ENCODE results near the gene FXYD4.
A peak's percentile ranks its signal among the peaks of the same experiment; 100 is the strongest.

FXYD4 gene

DNA sequence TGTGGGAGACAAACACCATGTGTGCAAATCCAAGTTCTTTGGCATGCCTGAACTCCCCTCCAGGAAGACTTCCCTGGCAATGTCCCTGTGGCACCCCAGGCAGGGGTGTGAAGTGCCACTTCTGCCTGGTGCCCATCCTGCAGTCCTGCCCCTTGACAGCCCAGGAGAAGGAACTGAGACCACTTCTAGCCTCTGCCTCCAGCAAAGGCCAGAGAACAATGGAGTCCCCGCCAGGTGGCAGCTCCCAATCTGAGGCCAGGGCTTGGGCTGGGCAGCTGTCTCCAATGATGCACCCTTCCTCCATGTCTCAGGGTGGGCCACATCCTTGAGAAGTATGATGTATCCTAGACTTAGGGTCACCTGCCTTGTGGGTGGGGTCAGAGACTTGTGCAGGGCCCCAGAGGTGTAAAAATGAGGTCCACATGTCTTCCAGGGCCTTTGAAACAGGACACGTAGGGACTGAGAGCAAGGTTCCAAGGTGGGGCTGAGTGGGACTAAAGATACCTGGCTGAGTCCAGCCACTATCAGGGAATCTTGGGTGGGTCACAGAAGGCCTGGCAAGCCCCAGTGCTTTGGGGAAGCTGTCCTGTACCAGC is 5.5 kb downstream of the FXYD4 start:
- no peak overlapping the region for H3K4me3 ChIP-seq
- TF ChIP-seq FOXP2 (optimal IDR thresholded peaks at IDR 0.05; ENCODE audit: control extremely low read depth, extremely low read length, insufficient read depth) (no peak), POLR2AphosphoS5 (IDR thresholded peaks at IDR 0.05; ENCODE audit: borderline replicate concordance, low read depth, low read length) (no peak), EZH2 (IDR thresholded peaks at IDR 0.05) (no peak)
- H3K36me3 ChIP-seq (ENCODE audit: insufficient read depth, low read length): no peaks in the 10 kb centered on the region
- DNase-seq (ENCODE audit: low read depth, low spot score): no peak
- H3K27ac ChIP-seq: no peak overlapping the region
- no peak overlapping the region for H3K9ac ChIP-seq (ENCODE audit: insufficient read length)
- H3K9me3 ChIP-seq (ENCODE audit: low read depth, low read length): no peaks in the 10 kb centered on the region

DNA sequence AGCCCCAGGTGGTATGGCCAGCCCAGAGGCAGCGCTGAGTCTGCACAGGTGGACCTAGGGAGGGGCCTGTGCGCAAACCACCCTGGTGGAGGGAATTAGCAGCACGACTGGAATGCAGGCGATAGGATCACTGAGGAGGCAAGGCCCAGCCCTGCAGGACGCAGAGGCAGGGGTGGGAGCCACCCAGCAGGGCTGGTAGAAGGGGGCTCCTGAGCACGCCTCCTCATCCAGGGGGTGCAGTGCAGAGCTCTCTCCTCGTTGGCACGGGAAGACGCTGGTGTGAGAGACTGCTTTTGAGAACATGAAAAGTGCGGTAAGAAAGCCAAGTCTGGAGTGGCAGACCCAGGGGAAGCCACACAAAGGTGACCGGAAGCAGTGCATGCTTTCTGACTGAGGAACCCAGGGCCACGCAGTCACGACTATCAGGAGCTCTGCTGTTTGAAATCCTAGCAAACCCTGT is 6.0 kb downstream of the FXYD4 start:
- H3K36me3 ChIP-seq (ENCODE audit: insufficient read depth, low read length): no peaks in the 10 kb centered on the region
- H3K9me3 ChIP-seq (ENCODE audit: low read depth, low read length): no peaks in the 10 kb centered on the region
- no peak overlapping the region for H3K9ac ChIP-seq (ENCODE audit: insufficient read length)
- no peak overlapping the region for H3K27ac ChIP-seq
- H3K4me3 ChIP-seq: no peak overlapping the region
- no peak for DNase-seq (ENCODE audit: low read depth, low spot score)
- TF ChIP-seq POLR2AphosphoS5 (IDR thresholded peaks at IDR 0.05; ENCODE audit: borderline replicate concordance, low read depth, low read length): no peak
- TF ChIP-seq FOXP2 (optimal IDR thresholded peaks at IDR 0.05; ENCODE audit: control extremely low read depth, extremely low read length, insufficient read depth): no peak
- no peak for TF ChIP-seq EZH2 (IDR thresholded peaks at IDR 0.05)

GRCh38 chr10:43380610-43381222 is 9.3 kb downstream of the FXYD4 start:
- H3K9ac ChIP-seq (ENCODE audit: insufficient read length): no peak overlapping the region
- TF ChIP-seq POLR2AphosphoS5 (IDR thresholded peaks at IDR 0.05; ENCODE audit: borderline replicate concordance, low read depth, low read length): no peak
- TF ChIP-seq EZH2 (IDR thresholded peaks at IDR 0.05): no peak
- TF ChIP-seq FOXP2 (optimal IDR thresholded peaks at IDR 0.05; ENCODE audit: control extremely low read depth, extremely low read length, insufficient read depth): no peak
- H3K36me3 ChIP-seq (ENCODE audit: insufficient read depth, low read length): no peaks in the 10 kb centered on the region
- H3K9me3 ChIP-seq (ENCODE audit: low read depth, low read length): no peaks in the 10 kb centered on the region
- no peak for DNase-seq (ENCODE audit: low read depth, low spot score)
- H3K4me3 ChIP-seq: no peak overlapping the region
- H3K27ac ChIP-seq: peak overlapping the region; percentile 31; the same call in 1 of the 2 replicates

DNA sequence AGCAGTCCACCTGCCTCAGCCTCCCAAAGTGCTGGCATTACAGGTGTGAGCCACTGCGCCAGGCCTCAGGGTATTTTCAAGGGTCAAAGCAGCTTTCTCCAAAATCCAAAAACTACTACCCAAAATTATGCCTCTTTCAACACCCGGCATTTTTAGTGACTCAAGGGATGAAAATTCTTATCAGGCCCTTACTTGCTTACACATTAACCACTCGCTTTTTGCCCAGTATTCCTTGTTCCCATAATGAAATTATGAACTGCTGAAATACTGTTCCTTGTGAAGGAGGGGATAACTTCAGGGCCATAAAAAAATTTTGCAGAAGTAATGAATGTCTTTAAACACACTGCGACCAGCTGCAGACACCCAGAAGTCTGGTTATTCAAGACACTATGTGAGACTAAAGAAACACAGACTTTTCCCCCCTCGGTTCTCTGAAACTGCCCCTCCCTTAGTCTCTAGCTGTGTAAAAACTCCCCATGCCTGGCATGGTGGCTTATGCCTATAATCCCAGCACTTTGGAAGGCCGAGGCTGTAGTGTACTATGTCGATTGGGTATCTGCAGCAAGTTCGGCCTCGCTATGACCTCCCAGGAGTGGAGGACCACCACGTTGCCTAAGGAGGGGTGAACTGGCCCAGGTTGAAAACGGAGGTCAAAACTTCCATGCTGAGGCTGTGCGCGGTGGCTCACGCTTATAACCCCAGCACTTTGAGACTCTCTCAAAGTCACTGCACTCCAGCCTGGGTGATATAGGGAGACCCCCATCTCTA is 12.0 kb downstream of the FXYD4 start:
- no peak overlapping the region for H3K4me3 ChIP-seq

DNA sequence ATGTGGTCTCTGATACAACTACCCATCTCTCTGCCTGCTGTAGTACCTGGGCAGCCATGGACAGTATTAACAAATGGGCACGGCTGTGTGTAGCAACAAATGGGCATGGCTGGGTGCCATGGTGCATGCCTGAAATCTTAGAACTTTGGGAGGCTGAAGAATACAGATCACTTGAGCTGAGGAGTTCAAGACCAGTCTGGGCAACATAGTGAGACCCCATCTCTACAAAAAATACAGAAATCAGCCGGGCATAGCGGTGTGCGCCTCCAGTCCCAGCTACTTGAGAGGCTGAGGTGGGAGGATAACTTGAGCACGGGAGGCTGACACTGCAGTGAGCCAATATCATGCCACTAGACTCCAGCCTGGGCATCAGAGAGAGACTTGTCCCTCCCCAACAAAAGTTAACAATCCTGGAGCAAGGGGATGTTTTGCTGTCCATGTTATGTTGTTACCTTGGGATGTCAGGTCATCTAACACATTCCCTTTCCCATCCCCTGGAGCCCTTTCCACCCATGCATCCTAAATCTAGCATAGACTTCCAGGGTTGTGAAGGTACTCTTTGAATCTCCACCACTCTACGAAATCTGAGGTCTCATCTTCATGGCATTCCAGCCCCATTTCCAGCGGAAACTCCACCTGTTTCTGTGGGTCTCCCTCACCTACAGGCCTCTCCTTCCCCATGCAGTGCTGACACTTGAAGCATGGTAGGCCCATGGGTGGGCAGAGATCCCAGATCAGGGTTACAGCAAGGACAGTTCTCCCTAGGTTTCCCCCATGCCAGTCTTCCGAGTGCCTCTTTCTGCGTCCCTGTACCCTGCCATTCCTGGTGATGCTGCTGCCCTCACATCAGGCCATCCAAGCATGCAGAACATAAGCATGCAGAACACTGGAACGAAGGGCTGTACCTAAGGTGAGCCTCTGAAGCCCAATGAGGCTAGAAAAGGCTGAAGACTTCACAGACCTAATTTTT is 13.1 kb downstream of the FXYD4 start:
- H3K36me3 ChIP-seq (ENCODE audit: insufficient read depth, low read length): peaks cover 36% of the 10 kb centered on the region
- H3K9me3 ChIP-seq (ENCODE audit: low read depth, low read length): no peaks in the 10 kb centered on the region
- H3K4me3 ChIP-seq: no peak overlapping the region
- H3K27ac ChIP-seq: no peak overlapping the region
- DNase-seq (ENCODE audit: low read depth, low spot score): no peak
- H3K9ac ChIP-seq (ENCODE audit: insufficient read length): no peak overlapping the region
- no peak for TF ChIP-seq EZH2 (IDR thresholded peaks at IDR 0.05)
- TF ChIP-seq POLR2AphosphoS5 (IDR thresholded peaks at IDR 0.05; ENCODE audit: borderline replicate concordance, low read depth, low read length): peak; percentile 38; the same call in 1 of the 2 replicates

More for the DNA sequence above, 12.0 kb downstream of the FXYD4 start:
- peaks cover 25% of the 10 kb centered on the region for H3K36me3 ChIP-seq (ENCODE audit: insufficient read depth, low read length)
- 0 out of 2 replicates have a peak, but pooled peaks have one; percentile 4 for TF ChIP-seq POLR2AphosphoS5 (IDR thresholded peaks at IDR 0.05; ENCODE audit: borderline replicate concordance, low read depth, low read length)
- TF ChIP-seq EZH2 (IDR thresholded peaks at IDR 0.05): no peak
- TF ChIP-seq FOXP2 (optimal IDR thresholded peaks at IDR 0.05; ENCODE audit: control extremely low read depth, extremely low read length, insufficient read depth): no peak
- H3K9me3 ChIP-seq (ENCODE audit: low read depth, low read length): no peaks in the 10 kb centered on the region
- DNase-seq (ENCODE audit: low read depth, low spot score): no peak
- H3K27ac ChIP-seq: no peak overlapping the region
- H3K9ac ChIP-seq (ENCODE audit: insufficient read length): no peak overlapping the region

DNA sequence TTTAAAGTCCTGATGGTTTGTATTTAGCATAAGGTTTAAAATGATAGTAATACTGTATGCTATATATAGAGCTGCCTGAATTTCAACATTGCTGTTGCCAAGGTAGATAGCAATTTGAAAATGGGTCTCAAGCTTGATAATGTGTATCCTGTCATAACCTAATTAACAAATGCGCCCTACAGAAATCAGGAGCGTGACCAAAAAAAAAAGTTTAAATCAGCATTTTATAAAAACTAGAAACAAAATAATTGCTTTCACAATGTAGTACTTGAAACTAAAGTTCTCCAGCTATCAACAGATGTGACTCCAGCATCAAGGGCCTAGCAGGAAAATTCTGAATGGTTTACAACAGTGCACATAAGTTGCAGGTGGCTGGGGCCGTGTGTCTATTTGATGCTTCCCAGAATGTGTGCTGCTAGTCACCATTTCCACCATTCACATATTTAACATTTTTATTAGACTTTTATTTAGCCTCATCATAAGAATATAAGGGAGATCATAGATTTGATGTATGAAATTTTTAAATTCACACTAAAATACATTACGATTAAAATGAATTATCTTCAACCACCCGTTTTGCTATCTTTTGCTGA is 14.1 kb downstream of the FXYD4 start:
- Histone ChIP-seq H3K36me3 (ENCODE audit: insufficient read depth, low read length) (peaks cover 45% of the 10 kb centered on the region), H3K27ac (peak overlapping the region; percentile 42; the same call in 1 of the 2 replicates)
- no peak for TF ChIP-seq POLR2AphosphoS5 (IDR thresholded peaks at IDR 0.05; ENCODE audit: borderline replicate concordance, low read depth, low read length)
- no peak for TF ChIP-seq FOXP2 (optimal IDR thresholded peaks at IDR 0.05; ENCODE audit: control extremely low read depth, extremely low read length, insufficient read depth)
- no peak for TF ChIP-seq EZH2 (IDR thresholded peaks at IDR 0.05)

GRCh38 chr10:43386549-43386948 is 15.1 kb downstream of the FXYD4 start:
- TF ChIP-seq EZH2 (IDR thresholded peaks at IDR 0.05) (no peak), POLR2AphosphoS5 (IDR thresholded peaks at IDR 0.05; ENCODE audit: borderline replicate concordance, low read depth, low read length) (no peak), FOXP2 (optimal IDR thresholded peaks at IDR 0.05; ENCODE audit: control extremely low read depth, extremely low read length, insufficient read depth) (no peak)
- no peak for DNase-seq (ENCODE audit: low read depth, low spot score)
- H3K27ac ChIP-seq: peak overlapping the region; percentile 42; the same call in 1 of the 2 replicates
- H3K9me3 ChIP-seq (ENCODE audit: low read depth, low read length): no peaks in the 10 kb centered on the region
- no peak overlapping the region for H3K4me3 ChIP-seq
- H3K36me3 ChIP-seq (ENCODE audit: insufficient read depth, low read length): peaks cover 53% of the 10 kb centered on the region
- H3K9ac ChIP-seq (ENCODE audit: insufficient read length): no peak overlapping the region

More for the DNA sequence above, 14.1 kb downstream of the FXYD4 start:
- Histone ChIP-seq H3K9ac (ENCODE audit: insufficient read length) (no peak overlapping the region), H3K4me3 (no peak overlapping the region), H3K9me3 (ENCODE audit: low read depth, low read length) (no peaks in the 10 kb centered on the region)
- DNase-seq (ENCODE audit: low read depth, low spot score): no peak
